HK-2 (cell line): ENCODE measurements around the gene OSBPL2.

Experiments used
- DNase-seq: peaks from one replicate; pipeline ENCODE4 v3.0.0-alpha.2; 2018; ENCODE audit not compliant: unreplicated experiment

OSBPL2 gene

GRCh38 chr20:62326959-62327725 is 88.8 kb downstream of the OSBPL2 start:
- no peak for DNase-seq

- DNase-seq = no peak
Observed at GRCh38 chr20:62327726-62328495, 89.6 kb downstream of the OSBPL2 start.

GRCh38 chr20:62328684-62329388 is 90.5 kb downstream of the OSBPL2 start:
- no peak for DNase-seq

GRCh38 chr20:62329389-62330377 is 91.4 kb downstream of the OSBPL2 start:
- DNase-seq = no peak

- DNase-seq = no peak
Observed at GRCh38 chr20:62330576-62331317, 92.4 kb downstream of the OSBPL2 start.

- no peak for DNase-seq
Observed at GRCh38 chr20:62331347-62331746, 93.0 kb downstream of the OSBPL2 start.

- no peak for DNase-seq
Observed at GRCh38 chr20:62332421-62332820, 94.1 kb downstream of the OSBPL2 start.

- DNase-seq = no peak
Observed at GRCh38 chr20:62332989-62333819, 94.9 kb downstream of the OSBPL2 start.

GRCh38 chr20:62333820-62334595 is 95.7 kb downstream of the OSBPL2 start:
- DNase-seq = no peak

- no peak for DNase-seq
Observed at GRCh38 chr20:62334881-62335280, 96.6 kb downstream of the OSBPL2 start.

- DNase-seq = no peak
Observed at GRCh38 chr20:62335532-62335931, 97.2 kb downstream of the OSBPL2 start.

GRCh38 chr20:62336329-62336728 is 98.0 kb downstream of the OSBPL2 start:
- no peak for DNase-seq

- no peak for DNase-seq
Observed at GRCh38 chr20:62336775-62337557, 98.6 kb downstream of the OSBPL2 start.

- DNase-seq = no peak
Observed at GRCh38 chr20:62337558-62338293, 99.4 kb downstream of the OSBPL2 start.

- DNase-seq = no peak
Observed at GRCh38 chr20:62338294-62338620, 99.9 kb downstream of the OSBPL2 start.

- no peak for DNase-seq
Observed at GRCh38 chr20:62339647-62340062, 101.3 kb downstream of the OSBPL2 start.

GRCh38 chr20:62342910-62343309 is 104.6 kb downstream of the OSBPL2 start:
- no peak for DNase-seq

GRCh38 chr20:62344092-62344491 is 105.8 kb downstream of the OSBPL2 start:
- no peak for DNase-seq
